Fibroblast of lung (primary cell): ENCODE data around the gene CCDC195. TPM values are rescaled to one million over a fixed set of nuclear protein-coding genes. Genes with fewer than 3 reads are reported as not detected.

Source experiments
- DNase-seq, 2 donors: peaks; one replicate each; pipeline versions ENCODE4 v3.0.0 to v3.0.0-alpha.2; 2010; ENCODE audit warnings: low read depth in 2 of 2
- H2AFZ ChIP-seq: 2 replicates; pipeline ENCODE4 v1.5.1; 2012; ENCODE audit warnings: low read length, control low read depth, inconsistent platforms
- H3K27ac ChIP-seq: 2 replicates; pipeline ENCODE4 v1.5.1; 2011; ENCODE audit warnings: low read length, control low read depth; ENCODE audit not compliant: insufficient read depth
- H3K27me3 ChIP-seq: 2 replicates; pipeline ENCODE4 v1.5.1; 2011; ENCODE audit warnings: mild to moderate bottlenecking, low read length; ENCODE audit not compliant: control insufficient read depth, insufficient read depth
- H3K36me3 ChIP-seq: 2 replicates; pipeline ENCODE4 v1.5.1; 2011; ENCODE audit warnings: low read length; ENCODE audit not compliant: control insufficient read depth, insufficient read depth
- H3K4me1 ChIP-seq: 2 replicates; pipeline ENCODE4 v1.5.1; 2011; ENCODE audit warnings: low read length; ENCODE audit not compliant: control insufficient read depth, insufficient read depth; ENCODE audit errors: extremely low read depth
- H3K4me2 ChIP-seq: 2 replicates; pipeline ENCODE4 v1.5.1; 2011; ENCODE audit warnings: low read length, control low read depth; ENCODE audit not compliant: insufficient read depth; ENCODE audit errors: extremely low read depth
- H3K4me3 ChIP-seq, 4 experiments: fragments of 200-600 bp in 1 of 4; sonication (generic) in 1 of 4; replicated peaks in 1 of 4; 2 replicates each; pipeline ENCODE4 v1.5.1; 2011 to 2016; ENCODE audit warnings: low read length in 4 of 4, low read depth in 3 of 4, mild to moderate bottlenecking in 3 of 4, control low read depth in 2 of 4, inconsistent platforms in 1 of 4, mixed read lengths in 1 of 4; ENCODE audit not compliant: insufficient read depth in 1 of 4; ENCODE audit errors: control extremely low read depth in 1 of 4
- H3K79me2 ChIP-seq: 2 replicates; pipeline ENCODE4 v1.5.1; 2012; ENCODE audit warnings: mild to moderate bottlenecking, low read length, inconsistent platforms; ENCODE audit not compliant: control insufficient read depth, insufficient read depth
- H3K9ac ChIP-seq: 2 replicates; pipeline ENCODE4 v1.5.1; 2011; ENCODE audit warnings: mild to moderate bottlenecking, low read length, control low read depth; ENCODE audit not compliant: insufficient read depth
- H3K9me3 ChIP-seq: 2 replicates; pipeline ENCODE4 v1.5.1; 2012; ENCODE audit warnings: low read depth, low read length; ENCODE audit not compliant: control insufficient read depth, insufficient read depth
- H4K20me1 ChIP-seq: 2 replicates; pipeline ENCODE4 v1.5.1; 2011; ENCODE audit warnings: low read length; ENCODE audit not compliant: control insufficient read depth, insufficient read depth; ENCODE audit errors: extremely low read depth
- CTCF ChIP-seq, 2 donors: IDR thresholded peaks in 1 of 2; conservative IDR thresholded peaks in 1 of 2; 1 replicate in 1 of 2; 2 replicates in 1 of 2; pipeline ENCODE4 v1.5.1; 2011 to 2012; ENCODE audit warnings: low read length in 2 of 2, control low read depth in 1 of 2, inconsistent platforms in 1 of 2, low read depth in 1 of 2, mild to moderate bottlenecking in 1 of 2
- EZH2 ChIP-seq: IDR thresholded peaks from 2 replicates; pipeline ENCODE4 v1.5.1; 2012; ENCODE audit warnings: low read length, control low read depth, mild to moderate bottlenecking; ENCODE audit errors: missing control alignments
- polyA plus RNA-seq, 2 donors: library from polyadenylated mRNA; depleted of rRNA in 1 of 2; stranded (reverse) in 1 of 2; unstranded in 1 of 2; fragments of >200 nt; gene quantifications; 2 replicates each; pipeline ENCODE4 v1.2.1, GENCODE V29; 2011 to 2012; ENCODE audit warnings: missing spikeins in 1 of 2
- total RNA-seq: library from RNA; depleted of rRNA; stranded (reverse); fragments of >200 nt; gene quantifications from 2 replicates; pipeline ENCODE4 v1.2.1, GENCODE V29; 2014

Gene CCDC195
- total and polyA plus RNA-seq, 2 donors (not counting 1 experiment from before 2014, with no cell fraction given): not detected

- TF ChIP-seq EZH2: no peak
- TF ChIP-seq CTCF (conservative IDR thresholded peaks at IDR 0.05 in 1 of 2, IDR thresholded peaks at IDR 0.05 in 1 of 2; ENCODE audit: low read depth in 1 of 2, low read length in 2 of 2): no peak
- H3K79me2 ChIP-seq: no peaks in the 10 kb centered on the region
- no peak overlapping the region for H3K4me2 ChIP-seq
- no peak overlapping the region for H2AFZ ChIP-seq
- no peaks in the 10 kb centered on the region for H4K20me1 ChIP-seq
- no peak overlapping the region for H3K9ac ChIP-seq
- no peaks in the 10 kb centered on the region for H3K4me1 ChIP-seq
- no peaks in the 10 kb centered on the region for H3K9me3 ChIP-seq
- H3K4me3 ChIP-seq: no peak overlapping the region
- no peaks in the 10 kb centered on the region for H3K36me3 ChIP-seq
- no peak for DNase-seq
- H3K27ac ChIP-seq: no peak overlapping the region
- no peaks in the 10 kb centered on the region for H3K27me3 ChIP-seq
Measured at GRCh38 chr2:224709301-224709700, 6.9 kb downstream of the CCDC195 start.

- H3K27ac ChIP-seq: no peak overlapping the region
- TF ChIP-seq CTCF (conservative IDR thresholded peaks at IDR 0.05 in 1 of 2, IDR thresholded peaks at IDR 0.05 in 1 of 2; ENCODE audit: low read depth in 1 of 2, low read length in 2 of 2) (no peak), EZH2 (no peak)
- DNase-seq: no peak
Measured at GRCh38 chr2:224694502-224694901, 21.7 kb downstream of the CCDC195 start.

GRCh38 chr2:224691563-224691962 lies 24.6 kb downstream of the CCDC195 start:
- TF ChIP-seq CTCF (conservative IDR thresholded peaks at IDR 0.05 in 1 of 2, IDR thresholded peaks at IDR 0.05 in 1 of 2; ENCODE audit: low read depth in 1 of 2, low read length in 2 of 2) (no peak), EZH2 (no peak)
- no peaks in the 10 kb centered on the region for H3K79me2 ChIP-seq
- H2AFZ ChIP-seq: no peak overlapping the region
- no peaks in the 10 kb centered on the region for H4K20me1 ChIP-seq
- H3K4me1 ChIP-seq: no peaks in the 10 kb centered on the region
- no peaks in the 10 kb centered on the region for H3K36me3 ChIP-seq
- H3K27ac ChIP-seq: no peak overlapping the region
- no peak for DNase-seq
- H3K9ac ChIP-seq: no peak overlapping the region
- H3K4me3 ChIP-seq: no peak overlapping the region
- no peak overlapping the region for H3K4me2 ChIP-seq
- H3K27me3 ChIP-seq: no peaks in the 10 kb centered on the region
- no peaks in the 10 kb centered on the region for H3K9me3 ChIP-seq

More at GRCh38 chr2:224694502-224694901, 21.7 kb downstream of the CCDC195 start:
- H3K9me3 ChIP-seq: no peaks in the 10 kb centered on the region
- no peak overlapping the region for H3K4me3 ChIP-seq
- no peaks in the 10 kb centered on the region for H3K4me1 ChIP-seq
- H3K4me2 ChIP-seq: no peak overlapping the region
- H3K9ac ChIP-seq: no peak overlapping the region
- no peaks in the 10 kb centered on the region for H3K27me3 ChIP-seq
- H3K79me2 ChIP-seq: no peaks in the 10 kb centered on the region
- no peak overlapping the region for H2AFZ ChIP-seq
- no peaks in the 10 kb centered on the region for H4K20me1 ChIP-seq
- H3K36me3 ChIP-seq: no peaks in the 10 kb centered on the region
